GM19193 (cell line): ENCODE data around the gene CHST1.

ENCODE experiments used
- POLR2A ChIP-seq: IDR thresholded peaks from 4 replicates; pipeline ENCODE4 v1.6.1; 2011; ENCODE audit not compliant: insufficient read depth, insufficient read length; ENCODE audit errors: extremely low read depth

Gene CHST1

DNA sequence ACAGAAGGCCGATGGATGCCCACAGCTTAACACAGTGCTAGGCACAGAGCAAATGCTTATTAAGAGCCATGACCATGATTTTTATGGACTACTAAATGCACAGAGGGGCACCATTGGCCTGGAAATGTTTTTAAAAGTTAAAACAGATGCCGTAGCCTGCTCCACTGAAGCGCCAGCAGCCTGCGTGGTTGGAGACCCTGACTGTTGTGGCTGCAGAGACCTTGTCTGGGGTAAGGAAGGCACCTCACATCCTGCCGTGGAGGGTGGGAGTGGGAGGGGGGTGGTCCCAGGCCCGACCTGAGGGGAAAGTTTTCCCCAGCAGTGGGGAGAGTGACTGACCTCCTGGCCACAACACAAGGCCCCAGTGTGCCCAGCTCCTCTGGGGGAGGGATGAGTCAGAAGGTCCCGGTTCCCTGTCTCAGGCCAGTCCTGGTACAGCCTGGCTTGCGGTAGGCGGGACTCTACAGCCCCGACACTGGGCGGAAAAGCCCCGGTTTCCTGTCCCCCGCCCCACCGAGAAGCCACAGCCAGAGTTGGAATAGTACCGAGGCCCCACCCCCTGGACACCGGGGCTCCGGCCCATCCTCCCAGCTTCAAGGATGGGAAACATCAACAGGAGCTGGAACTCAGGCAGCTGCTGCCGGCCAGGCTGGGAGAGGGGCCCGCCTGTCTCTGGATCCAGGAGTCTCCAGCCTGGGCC, 7.0 kb downstream of the CHST1 start:
- TF ChIP-seq POLR2A: no peak

DNA sequence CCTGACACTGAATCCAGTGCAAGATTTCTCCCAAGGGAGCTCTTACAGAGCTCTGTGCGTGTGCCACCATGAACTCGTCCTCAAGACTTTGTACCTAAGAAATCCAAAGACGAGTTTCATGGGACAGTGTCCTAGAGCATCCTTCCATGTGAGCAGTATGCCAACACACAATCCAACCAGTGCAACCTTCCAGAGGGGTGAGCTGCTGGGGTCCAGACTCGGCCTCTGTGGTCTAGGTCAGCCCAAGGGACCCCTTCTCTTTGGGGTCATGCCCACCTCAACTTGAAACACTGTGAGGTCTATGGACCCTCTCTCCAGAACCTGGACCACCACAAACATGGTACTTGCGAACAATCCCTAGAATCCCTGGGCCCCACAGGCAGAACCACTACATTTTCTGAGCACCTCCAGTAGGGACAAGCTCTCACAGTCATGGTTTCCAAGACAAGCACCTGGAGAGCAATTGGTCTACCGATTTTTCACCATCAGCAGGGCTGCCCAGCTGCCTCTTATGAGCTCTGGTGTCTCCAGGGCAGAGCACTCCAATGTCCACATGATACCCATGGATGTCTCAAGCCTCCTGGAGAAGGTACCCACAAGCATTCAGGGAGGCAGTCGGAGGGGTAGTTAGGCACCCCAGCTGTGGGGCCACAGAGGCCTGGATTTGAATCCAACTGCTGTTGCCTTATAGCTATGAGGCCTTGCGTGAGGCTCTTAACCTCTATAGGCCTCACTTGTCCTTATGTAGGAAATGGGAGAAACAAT, 7.7 kb downstream of the CHST1 start:
- no peak for TF ChIP-seq POLR2A

DNA sequence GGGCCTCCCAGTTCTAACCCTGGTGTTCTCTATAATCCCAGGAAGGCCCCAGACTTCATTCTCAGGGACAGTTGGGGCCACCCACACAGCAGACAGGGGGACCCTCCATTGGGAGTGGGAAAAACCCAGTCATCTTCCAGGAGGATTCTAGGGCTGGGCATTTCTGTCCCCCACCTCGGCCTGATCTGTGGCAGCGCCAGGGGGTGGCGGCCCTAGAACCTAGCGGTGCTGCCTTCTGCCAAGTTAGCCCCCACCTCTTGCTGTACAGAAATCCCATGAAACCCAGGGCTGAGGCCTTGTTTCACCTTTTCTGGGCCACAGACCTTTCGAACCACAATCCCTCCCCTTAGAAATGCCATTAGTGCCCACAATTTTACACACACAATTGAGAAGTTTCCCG, 9.6 kb downstream of the CHST1 start:
- no peak for TF ChIP-seq POLR2A

DNA sequence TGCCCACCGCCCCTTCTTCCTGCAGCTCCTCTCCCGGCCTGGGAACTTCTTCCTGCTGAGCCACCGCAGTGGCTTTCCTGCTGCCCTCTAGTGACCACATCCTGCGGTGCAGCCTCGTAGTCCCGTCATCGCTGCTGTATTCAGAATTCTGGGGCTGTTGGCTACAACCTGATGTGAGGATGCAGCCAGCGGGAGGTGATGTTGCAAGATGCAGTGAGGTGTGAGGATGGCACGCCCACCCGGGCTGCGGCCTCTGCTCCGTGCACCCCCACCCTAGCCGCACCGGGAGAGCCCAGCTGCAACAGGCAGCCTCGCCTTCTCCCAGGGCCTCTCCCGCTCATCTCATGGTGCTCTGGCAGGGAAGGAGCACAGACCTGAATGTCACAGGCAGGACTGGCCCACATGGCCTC, 10.1 kb downstream of the CHST1 start:
- no peak for TF ChIP-seq POLR2A

DNA sequence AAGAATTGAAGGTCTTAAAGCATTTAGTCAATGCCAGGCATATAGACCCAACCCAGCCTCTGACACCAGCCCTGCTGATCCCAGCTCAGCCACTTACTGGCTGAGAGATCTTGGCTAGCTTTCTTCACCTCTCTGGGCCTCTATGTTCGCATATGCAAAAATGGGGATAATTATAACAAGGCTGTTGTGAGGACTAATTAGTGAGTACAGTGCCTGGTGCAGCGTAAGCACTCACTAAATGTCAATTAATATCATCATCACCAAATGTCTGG, 10.5 kb downstream of the CHST1 start:
- TF ChIP-seq POLR2A: no peak

DNA sequence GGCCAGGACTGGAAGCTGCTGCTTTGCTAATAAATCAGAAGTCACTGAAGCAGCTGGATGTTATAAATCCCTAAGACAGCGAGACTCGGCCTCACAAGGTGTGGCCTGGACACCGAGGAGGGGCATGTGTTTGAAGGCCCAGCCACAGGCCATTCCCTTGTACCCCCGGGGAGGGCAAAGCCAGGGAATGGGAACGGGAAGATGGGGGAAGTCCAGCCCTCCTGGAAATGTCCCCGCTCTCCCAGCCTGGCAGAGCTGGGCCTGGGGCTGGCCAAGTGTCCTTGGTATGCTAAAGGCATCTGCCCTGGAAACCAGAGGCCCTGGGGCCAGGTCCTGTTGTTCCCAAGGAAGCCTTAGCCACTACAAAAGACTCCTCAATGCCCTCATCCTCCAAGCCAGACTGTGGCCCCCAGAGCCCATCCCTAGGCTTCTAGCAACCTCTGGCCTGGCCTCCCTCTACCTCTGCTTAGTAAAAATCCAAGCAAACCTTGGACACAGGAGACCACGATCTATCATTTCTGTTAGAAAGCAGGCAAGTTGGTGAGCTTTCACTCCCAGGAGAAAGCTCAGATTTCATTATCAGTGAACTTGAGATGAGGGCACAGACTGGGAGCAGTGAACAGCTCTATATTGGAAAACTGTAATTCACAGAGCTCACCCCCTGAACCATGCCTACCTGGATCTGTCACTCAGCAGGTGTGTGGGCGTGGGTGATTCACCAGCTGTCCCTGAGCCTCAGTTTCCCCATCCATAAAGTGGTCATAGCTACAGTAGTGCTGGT, 11.0 kb downstream of the CHST1 start:
- no peak for TF ChIP-seq POLR2A

DNA sequence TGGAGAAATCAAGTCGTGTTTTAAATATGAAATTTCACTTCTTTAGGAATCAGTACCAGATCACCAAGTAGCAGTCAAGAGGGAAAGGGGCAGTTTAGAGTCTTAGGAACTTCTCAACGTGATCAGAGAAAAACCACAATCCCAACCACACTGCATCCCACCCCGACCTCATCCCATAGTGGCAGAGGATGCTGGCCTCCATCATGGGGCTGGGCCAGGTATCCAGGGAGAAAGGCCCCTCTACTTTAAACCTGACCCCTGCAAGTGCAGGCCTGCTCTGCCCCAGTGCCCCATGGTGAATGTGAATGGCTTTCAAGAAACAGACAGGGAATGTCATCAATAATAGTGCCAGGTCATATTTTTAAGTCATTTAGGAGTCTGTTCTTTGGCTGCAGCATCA, 12.1 kb downstream of the CHST1 start:
- no peak for TF ChIP-seq POLR2A

DNA sequence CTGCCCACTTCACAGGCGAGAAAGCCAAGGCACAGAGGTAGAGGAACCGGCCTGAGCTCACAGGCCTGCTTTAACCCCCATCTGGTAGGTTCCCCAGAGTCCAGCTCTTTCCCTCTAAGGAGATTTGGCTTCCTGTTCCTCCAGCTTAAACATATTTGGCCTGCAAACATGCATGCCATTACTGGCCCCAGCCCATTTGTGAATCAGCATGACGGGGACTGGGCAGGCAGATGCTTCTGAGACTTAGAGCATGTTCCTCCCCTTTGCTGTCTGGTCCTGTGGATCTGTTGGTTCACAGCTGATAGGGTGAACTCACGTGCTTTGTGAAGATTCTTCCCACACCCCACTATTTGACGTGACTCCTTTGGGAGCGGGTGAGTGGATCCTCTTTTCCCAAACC, 12.6 kb downstream of the CHST1 start:
- no peak for TF ChIP-seq POLR2A

DNA sequence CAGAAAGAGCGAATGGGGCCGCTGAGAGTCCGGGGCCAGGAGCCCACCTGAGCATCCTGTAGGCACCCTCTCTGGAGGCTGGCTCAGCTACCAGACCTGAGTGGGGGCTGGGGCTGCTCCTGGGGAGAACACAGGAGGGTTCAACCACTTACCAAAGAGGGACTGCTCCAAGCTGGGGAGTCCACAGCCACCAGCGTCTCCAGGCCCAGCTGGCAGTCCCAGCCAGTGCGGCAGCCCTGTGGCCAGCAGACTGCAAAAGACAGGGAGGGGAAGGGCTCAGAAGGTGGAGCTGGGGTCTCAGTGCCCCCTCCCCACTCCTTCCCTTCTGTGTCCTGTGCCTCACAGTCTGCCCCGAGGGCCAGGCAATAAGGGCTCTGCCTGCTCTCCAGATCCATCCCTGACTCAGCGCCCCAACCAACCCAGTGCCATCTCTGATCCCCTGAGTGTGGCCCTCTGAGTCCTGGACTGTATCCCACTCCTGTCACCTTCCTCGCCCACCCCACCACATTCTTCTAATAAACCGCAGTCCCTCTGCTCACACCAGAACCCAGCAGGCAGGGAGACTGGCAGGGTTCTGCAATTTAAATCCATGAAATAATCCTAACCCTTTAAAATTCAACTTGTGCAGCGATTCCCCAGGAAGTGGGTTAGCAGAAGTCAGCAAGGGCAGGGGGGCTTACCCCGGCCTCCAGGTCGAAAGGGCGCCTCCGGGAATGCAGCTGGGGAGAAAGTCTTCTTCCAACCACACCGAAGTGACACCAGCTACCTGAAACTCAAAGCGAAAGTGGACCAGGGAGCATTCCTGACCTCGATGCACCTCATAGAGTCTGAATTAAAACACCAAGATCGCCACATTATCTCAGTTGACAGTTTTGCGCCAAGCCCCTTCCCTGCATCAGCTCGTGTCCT, 13.3 kb downstream of the CHST1 start:
- no peak for TF ChIP-seq POLR2A

DNA sequence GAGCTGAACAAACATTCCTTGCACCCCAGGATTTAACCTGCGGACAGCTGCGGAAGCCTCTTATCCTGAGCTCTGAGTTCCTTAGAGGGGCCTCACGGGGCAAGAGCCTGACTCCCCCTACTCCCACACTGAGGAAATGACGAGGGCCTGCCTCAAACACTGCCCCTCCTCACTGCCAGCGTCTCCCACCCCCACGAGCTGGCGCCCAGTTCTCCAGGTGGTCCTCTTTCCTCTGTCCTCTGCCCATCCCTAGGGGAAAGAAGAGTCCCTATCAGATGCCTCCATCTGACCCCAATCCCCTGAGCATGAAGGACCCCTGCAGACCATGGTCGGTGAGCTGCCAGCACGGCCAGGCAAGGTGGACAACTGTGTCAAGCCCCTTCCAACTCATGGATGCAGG, 14.3 kb downstream of the CHST1 start:
- TF ChIP-seq POLR2A: no peak

DNA sequence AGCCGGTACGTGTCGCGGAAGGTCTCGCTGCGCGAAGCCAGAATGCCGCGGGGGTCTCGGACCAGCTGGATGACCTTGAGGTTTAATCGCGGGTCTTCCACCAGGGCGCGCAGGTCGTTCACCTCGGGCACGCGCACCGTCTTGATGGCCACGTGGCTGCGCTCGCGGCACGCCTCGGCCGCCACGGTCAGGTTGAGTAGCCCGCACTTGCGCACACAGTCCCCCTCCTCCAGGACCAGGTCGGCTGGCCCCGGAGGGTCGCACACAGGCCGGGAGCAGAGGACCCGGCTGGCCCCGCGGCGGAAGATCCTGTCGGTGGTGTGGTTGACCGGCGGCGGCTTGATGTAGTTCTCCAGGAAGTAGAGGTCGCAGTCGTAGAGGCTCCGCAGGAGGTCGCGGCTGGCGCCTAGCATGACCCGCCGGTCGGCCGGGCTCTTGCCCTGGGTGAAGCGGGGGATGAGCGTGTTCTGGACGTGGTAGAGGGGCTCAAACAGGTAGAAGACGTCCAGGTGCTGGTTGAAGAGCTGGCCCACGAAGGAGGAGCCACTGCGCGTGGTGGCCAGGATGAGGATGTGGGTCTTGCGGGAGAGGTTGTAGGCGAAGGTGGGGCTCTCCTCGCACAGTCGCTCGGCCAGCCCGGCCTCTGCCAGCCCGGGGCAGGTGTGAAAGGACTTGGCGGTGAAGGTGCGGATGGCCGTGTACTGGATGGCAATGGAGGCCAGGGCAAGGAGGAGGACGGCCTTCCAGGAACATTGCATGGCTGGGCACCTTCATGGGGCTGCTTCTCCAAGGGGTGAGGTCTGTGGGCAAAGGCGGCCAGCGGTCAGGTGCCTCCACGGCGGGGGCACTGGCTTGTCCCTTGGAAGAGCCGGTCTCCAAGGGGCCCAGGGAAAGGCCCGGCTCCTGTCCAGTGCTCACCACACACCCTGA, 15.0 kb downstream of the CHST1 start:
- no peak for TF ChIP-seq POLR2A

DNA sequence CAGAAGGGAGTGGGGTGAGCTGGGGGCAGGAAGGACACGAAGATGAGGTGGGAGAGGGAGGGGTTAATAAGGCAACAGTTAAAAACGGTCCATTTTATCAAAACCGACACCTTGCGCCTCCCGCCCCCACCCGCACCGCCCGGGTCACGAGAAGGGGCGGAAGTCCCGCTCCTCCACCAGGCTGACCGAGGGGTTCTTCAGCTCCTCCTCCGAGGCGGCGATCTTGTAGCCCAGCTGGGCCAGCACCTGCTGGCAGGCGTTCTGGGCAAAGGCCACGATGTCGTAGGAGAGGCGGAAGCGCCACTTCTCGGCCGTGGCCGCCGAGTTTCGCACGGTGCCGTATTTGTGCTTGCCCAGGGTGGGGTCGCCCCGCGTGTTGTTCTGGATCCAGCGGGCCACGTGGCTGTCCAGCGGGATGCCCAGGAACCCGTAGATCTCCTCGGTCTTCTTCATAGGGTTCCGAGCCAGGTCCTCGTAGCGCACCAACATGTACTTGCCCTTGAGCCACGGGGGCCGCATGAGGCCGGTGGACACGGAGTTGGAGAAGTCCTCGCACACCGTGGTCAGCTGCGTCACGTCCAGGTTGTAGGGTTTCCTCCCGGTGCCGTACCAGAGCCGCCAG, 15.8 kb downstream of the CHST1 start:
- TF ChIP-seq POLR2A: no peak

DNA sequence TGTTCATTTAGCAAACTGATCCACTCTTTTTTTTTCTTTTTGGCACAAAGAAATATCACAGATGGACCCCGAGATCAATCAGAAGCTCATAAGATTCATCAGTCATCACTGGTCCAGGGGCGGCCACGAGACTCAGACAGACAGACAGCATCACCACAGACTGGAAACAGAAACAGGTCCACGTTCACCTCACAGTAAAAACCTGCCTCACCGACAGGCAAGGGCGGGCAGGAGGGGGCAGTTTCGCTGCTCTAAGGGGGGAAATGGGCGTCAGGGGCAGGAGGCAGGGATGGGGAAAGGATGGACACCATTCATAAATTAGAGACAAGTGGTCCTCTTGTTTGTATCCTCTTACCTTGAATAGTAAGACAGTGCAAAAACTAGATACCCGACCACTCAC, 16.5 kb downstream of the CHST1 start:
- no peak for TF ChIP-seq POLR2A
